HEK293T (cell line): ENCODE measurements around the gene ATP6V1G2.

Experiments
- BHLHE40 ChIP-seq: fragments of 450-650 bp; IDR thresholded peaks from 2 replicates; pipeline ENCODE4 v1.6.1; 2016; ENCODE audit warnings: mild to moderate bottlenecking, moderate library complexity, borderline replicate concordance
- CTBP1 ChIP-seq: fragments of 450-650 bp; IDR thresholded peaks from 2 replicates; pipeline ENCODE4 v1.6.1; 2016; ENCODE audit warnings: borderline replicate concordance
- ELF4 ChIP-seq: fragments of 450-650 bp; IDR thresholded peaks from 2 replicates; pipeline ENCODE4 v1.6.1; 2017; ENCODE audit warnings: antibody characterized with exemption
- FOXM1 ChIP-seq: fragments of 450-650 bp; IDR thresholded peaks from 2 replicates; pipeline ENCODE4 v1.6.1; 2017; ENCODE audit warnings: mild to moderate bottlenecking, borderline replicate concordance
- L3MBTL2 ChIP-seq: fragments of 450-650 bp; conservative IDR thresholded peaks from 2 replicates; pipeline ENCODE4 v1.6.1; 2016; ENCODE audit warnings: mild to moderate bottlenecking
- SUZ12 ChIP-seq: fragments of 450-650 bp; IDR thresholded peaks from 2 replicates; pipeline ENCODE4 v1.6.1; 2016; ENCODE audit warnings: mild to moderate bottlenecking
- TARDBP ChIP-seq: fragments of 450-650 bp; IDR thresholded peaks from 2 replicates; pipeline ENCODE4 v1.6.1; 2016
- ZNF384 ChIP-seq: fragments of 450-650 bp; IDR thresholded peaks from 2 replicates; pipeline ENCODE4 v1.6.1; 2016

GRCh38 chr6:31586599-31587281 lies 40.3 kb upstream of the ATP6V1G2 start:
- TF ChIP-seq ELF4 (no peak), L3MBTL2 (no peak), ZNF384 (no peak), CTBP1 (no peak), SUZ12 (no peak), BHLHE40 (no peak), FOXM1 (no peak), TARDBP (no peak)
